ENCODE data around the gene VDR.

VDR gene

GRCh38 chr12:47868552-47869031 lies 36.2 kb downstream of the VDR start:
- no peaks in the 10 kb centered on the region for H3K9me3 ChIP-seq (ENCODE audit: control insufficient read depth in 2 of 2, low read length in 2 of 2)
- no peak overlapping the region for H3K4me3 ChIP-seq (ENCODE audit: low read length in 2 of 2)
- H3K4me1 ChIP-seq (ENCODE audit: control insufficient read depth, insufficient read depth, low read length) = peaks cover 13% of the 10 kb centered on the region
- H3K9ac ChIP-seq (ENCODE audit: low read length in 2 of 2) = no peak overlapping the region
- no peak overlapping the region for H3K27ac ChIP-seq (ENCODE audit: low read length)
- H3K27me3 ChIP-seq (ENCODE audit: control insufficient read depth in 1 of 2, insufficient read depth in 2 of 2, low read length in 2 of 2) = no peaks in the 10 kb centered on the region
- no peaks in the 10 kb centered on the region for H3K36me3 ChIP-seq (ENCODE audit: control insufficient read depth in 2 of 2, insufficient read depth in 2 of 2, low read length in 2 of 2)

GRCh38 chr12:47868041-47868440 lies 36.8 kb downstream of the VDR start:
- H3K27ac ChIP-seq (ENCODE audit: low read length) = no peak overlapping the region
- H3K4me1 ChIP-seq (ENCODE audit: control insufficient read depth, insufficient read depth, low read length) = peaks cover 13% of the 10 kb centered on the region
- no peak overlapping the region for H3K4me3 ChIP-seq (ENCODE audit: low read length in 2 of 2)
- H3K9me3 ChIP-seq (ENCODE audit: control insufficient read depth in 2 of 2, low read length in 2 of 2) = no peaks in the 10 kb centered on the region
- H3K27me3 ChIP-seq (ENCODE audit: control insufficient read depth in 1 of 2, insufficient read depth in 2 of 2, low read length in 2 of 2) = no peaks in the 10 kb centered on the region
- H3K36me3 ChIP-seq (ENCODE audit: control insufficient read depth in 2 of 2, insufficient read depth in 2 of 2, low read length in 2 of 2) = no peaks in the 10 kb centered on the region
- H3K9ac ChIP-seq (ENCODE audit: low read length in 2 of 2) = no peak overlapping the region

- Histone ChIP-seq H3K9ac (ENCODE audit: low read length in 2 of 2) (no peak overlapping the region), H3K27me3 (ENCODE audit: control insufficient read depth in 1 of 2, insufficient read depth in 2 of 2, low read length in 2 of 2) (no peaks in the 10 kb centered on the region), H3K9me3 (ENCODE audit: control insufficient read depth in 2 of 2, low read length in 2 of 2) (no peaks in the 10 kb centered on the region), H3K4me1 (ENCODE audit: control insufficient read depth, insufficient read depth, low read length) (peaks cover 13% of the 10 kb centered on the region), H3K27ac (ENCODE audit: low read length) (no peak overlapping the region), H3K4me3 (ENCODE audit: low read length in 2 of 2) (no peak overlapping the region), H3K36me3 (ENCODE audit: control insufficient read depth in 2 of 2, insufficient read depth in 2 of 2, low read length in 2 of 2) (no peaks in the 10 kb centered on the region)
Measured at GRCh38 chr12:47867495-47867941, 37.3 kb downstream of the VDR start.

- Histone ChIP-seq H3K4me3 (ENCODE audit: low read length in 2 of 2) (no peak overlapping the region), H3K36me3 (ENCODE audit: control insufficient read depth in 2 of 2, insufficient read depth in 2 of 2, low read length in 2 of 2) (no peaks in the 10 kb centered on the region), H3K27me3 (ENCODE audit: control insufficient read depth in 1 of 2, insufficient read depth in 2 of 2, low read length in 2 of 2) (no peaks in the 10 kb centered on the region), H3K9ac (ENCODE audit: low read length in 2 of 2) (no peak overlapping the region), H3K27ac (ENCODE audit: low read length) (no peak overlapping the region), H3K9me3 (ENCODE audit: control insufficient read depth in 2 of 2, low read length in 2 of 2) (no peaks in the 10 kb centered on the region), H3K4me1 (ENCODE audit: control insufficient read depth, insufficient read depth, low read length) (peaks cover 4% of the 10 kb centered on the region)
Measured at GRCh38 chr12:47864646-47865235, 40.1 kb downstream of the VDR start.

DNA sequence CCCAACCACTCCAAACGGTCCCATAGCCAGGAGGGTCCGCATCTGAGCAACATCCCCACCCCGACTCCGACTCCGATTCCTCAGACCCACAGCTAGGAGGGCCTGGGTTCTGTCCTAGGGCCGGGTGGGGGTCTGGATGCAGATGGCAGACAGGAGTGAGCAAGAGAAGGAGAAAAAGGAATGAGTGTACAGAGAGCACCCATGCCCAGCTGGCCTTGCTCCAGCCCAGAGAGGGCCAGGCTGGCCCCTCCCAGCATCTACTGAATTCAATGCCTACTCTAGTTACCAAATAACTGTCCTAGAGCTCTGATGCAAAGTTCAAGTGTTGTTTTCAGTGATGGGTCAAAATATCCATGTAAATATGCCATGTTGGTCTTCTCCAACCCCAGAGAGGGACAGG lies 40.8 kb downstream of the VDR start:
- no peaks in the 10 kb centered on the region for H3K27me3 ChIP-seq (ENCODE audit: control insufficient read depth in 1 of 2, insufficient read depth in 2 of 2, low read length in 2 of 2)
- H3K27ac ChIP-seq (ENCODE audit: low read length) = no peak overlapping the region
- H3K9ac ChIP-seq (ENCODE audit: low read length in 2 of 2) = no peak overlapping the region
- H3K36me3 ChIP-seq (ENCODE audit: control insufficient read depth in 2 of 2, insufficient read depth in 2 of 2, low read length in 2 of 2) = no peaks in the 10 kb centered on the region
- no peaks in the 10 kb centered on the region for H3K4me1 ChIP-seq (ENCODE audit: control insufficient read depth, insufficient read depth, low read length)
- H3K9me3 ChIP-seq (ENCODE audit: control insufficient read depth in 2 of 2, low read length in 2 of 2) = no peaks in the 10 kb centered on the region
- H3K4me3 ChIP-seq (ENCODE audit: low read length in 2 of 2) = no peak overlapping the region

- Histone ChIP-seq H3K27ac (ENCODE audit: low read length) (no peak overlapping the region), H3K27me3 (ENCODE audit: control insufficient read depth in 1 of 2, insufficient read depth in 2 of 2, low read length in 2 of 2) (no peaks in the 10 kb centered on the region), H3K4me1 (ENCODE audit: control insufficient read depth, insufficient read depth, low read length) (no peaks in the 10 kb centered on the region), H3K36me3 (ENCODE audit: control insufficient read depth in 2 of 2, insufficient read depth in 2 of 2, low read length in 2 of 2) (no peaks in the 10 kb centered on the region), H3K4me3 (ENCODE audit: low read length in 2 of 2) (no peak overlapping the region), H3K9ac (ENCODE audit: low read length in 2 of 2) (no peak overlapping the region), H3K9me3 (ENCODE audit: control insufficient read depth in 2 of 2, low read length in 2 of 2) (no peaks in the 10 kb centered on the region)
Measured at GRCh38 chr12:47863467-47863866, 41.3 kb downstream of the VDR start.

GRCh38 chr12:47862881-47863280 lies 41.9 kb downstream of the VDR start:
- Histone ChIP-seq H3K27ac (ENCODE audit: low read length) (no peak overlapping the region), H3K9me3 (ENCODE audit: control insufficient read depth in 2 of 2, low read length in 2 of 2) (no peaks in the 10 kb centered on the region), H3K4me3 (ENCODE audit: low read length in 2 of 2) (no peak overlapping the region), H3K9ac (ENCODE audit: low read length in 2 of 2) (no peak overlapping the region), H3K27me3 (ENCODE audit: control insufficient read depth in 1 of 2, insufficient read depth in 2 of 2, low read length in 2 of 2) (no peaks in the 10 kb centered on the region), H3K4me1 (ENCODE audit: control insufficient read depth, insufficient read depth, low read length) (no peaks in the 10 kb centered on the region), H3K36me3 (ENCODE audit: control insufficient read depth in 2 of 2, insufficient read depth in 2 of 2, low read length in 2 of 2) (no peaks in the 10 kb centered on the region)

DNA sequence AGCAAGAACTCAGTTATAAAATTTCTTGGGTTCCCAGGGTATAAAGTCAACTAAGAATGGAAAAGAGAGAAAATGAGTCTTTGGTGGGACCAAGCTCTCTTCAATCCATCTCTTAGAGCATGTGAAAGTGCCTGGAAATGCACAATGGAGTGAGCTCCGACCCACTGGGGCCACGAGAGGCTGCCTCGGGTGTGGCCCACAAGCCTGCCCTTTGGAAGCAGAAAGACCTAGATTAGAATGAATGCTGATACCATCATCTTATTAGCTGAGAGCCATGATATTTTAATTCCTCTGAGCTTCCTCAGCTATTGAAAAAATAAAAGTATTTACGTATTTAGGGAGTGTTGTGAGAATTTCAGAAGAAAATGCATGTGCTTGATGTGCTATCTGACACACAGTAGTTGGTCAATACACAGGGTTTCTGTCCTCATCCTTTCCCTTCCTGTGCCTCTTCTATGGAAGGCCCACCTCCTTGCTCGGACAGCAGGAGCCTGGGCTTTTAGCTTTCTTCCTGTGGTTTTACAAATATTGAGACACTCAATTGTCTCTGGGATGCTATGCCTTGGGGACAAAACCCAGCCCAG lies 42.5 kb downstream of the VDR start:
- H3K9me3 ChIP-seq (ENCODE audit: control insufficient read depth in 2 of 2, low read length in 2 of 2) = no peaks in the 10 kb centered on the region
- peaks cover 0 to 2% of the 10 kb centered on the region in 2 donors for H3K27me3 ChIP-seq (ENCODE audit: control insufficient read depth in 1 of 2, insufficient read depth in 2 of 2, low read length in 2 of 2)
- H3K36me3 ChIP-seq (ENCODE audit: control insufficient read depth in 2 of 2, insufficient read depth in 2 of 2, low read length in 2 of 2) = no peaks in the 10 kb centered on the region
- H3K9ac ChIP-seq (ENCODE audit: low read length in 2 of 2) = no peak overlapping the region
- no peak overlapping the region for H3K4me3 ChIP-seq (ENCODE audit: low read length in 2 of 2)
- H3K4me1 ChIP-seq (ENCODE audit: control insufficient read depth, insufficient read depth, low read length) = no peaks in the 10 kb centered on the region
- no peak overlapping the region for H3K27ac ChIP-seq (ENCODE audit: low read length)

DNA sequence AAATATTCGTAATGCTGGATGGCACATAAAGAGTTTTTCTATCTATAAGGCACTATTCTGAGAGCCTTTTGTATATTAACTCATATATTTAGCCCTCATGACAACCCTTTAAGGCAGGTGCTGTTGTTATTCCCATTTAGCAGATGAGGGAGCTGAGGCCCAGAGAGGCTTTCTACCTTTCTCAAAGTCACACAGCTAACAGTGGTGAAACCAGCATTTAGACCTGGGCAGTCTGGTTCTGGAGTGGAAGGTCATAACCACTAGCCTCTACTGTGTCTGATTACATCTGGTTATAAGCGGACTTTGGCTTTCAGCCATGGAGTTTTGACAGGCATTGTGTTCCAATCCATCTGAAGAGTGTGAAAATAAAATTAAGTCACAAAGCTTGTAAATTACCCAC lies 43.9 kb downstream of the VDR start:
- no peaks in the 10 kb centered on the region for H3K36me3 ChIP-seq (ENCODE audit: control insufficient read depth in 2 of 2, insufficient read depth in 2 of 2, low read length in 2 of 2)
- no peak overlapping the region for H3K27ac ChIP-seq (ENCODE audit: low read length)
- peaks cover 0 to 2% of the 10 kb centered on the region in 2 donors for H3K27me3 ChIP-seq (ENCODE audit: control insufficient read depth in 1 of 2, insufficient read depth in 2 of 2, low read length in 2 of 2)
- H3K4me3 ChIP-seq (ENCODE audit: low read length in 2 of 2) = no peak overlapping the region
- H3K9ac ChIP-seq (ENCODE audit: low read length in 2 of 2) = no peak overlapping the region
- H3K9me3 ChIP-seq (ENCODE audit: control insufficient read depth in 2 of 2, low read length in 2 of 2) = no peaks in the 10 kb centered on the region
- no peaks in the 10 kb centered on the region for H3K4me1 ChIP-seq (ENCODE audit: control insufficient read depth, insufficient read depth, low read length)

DNA sequence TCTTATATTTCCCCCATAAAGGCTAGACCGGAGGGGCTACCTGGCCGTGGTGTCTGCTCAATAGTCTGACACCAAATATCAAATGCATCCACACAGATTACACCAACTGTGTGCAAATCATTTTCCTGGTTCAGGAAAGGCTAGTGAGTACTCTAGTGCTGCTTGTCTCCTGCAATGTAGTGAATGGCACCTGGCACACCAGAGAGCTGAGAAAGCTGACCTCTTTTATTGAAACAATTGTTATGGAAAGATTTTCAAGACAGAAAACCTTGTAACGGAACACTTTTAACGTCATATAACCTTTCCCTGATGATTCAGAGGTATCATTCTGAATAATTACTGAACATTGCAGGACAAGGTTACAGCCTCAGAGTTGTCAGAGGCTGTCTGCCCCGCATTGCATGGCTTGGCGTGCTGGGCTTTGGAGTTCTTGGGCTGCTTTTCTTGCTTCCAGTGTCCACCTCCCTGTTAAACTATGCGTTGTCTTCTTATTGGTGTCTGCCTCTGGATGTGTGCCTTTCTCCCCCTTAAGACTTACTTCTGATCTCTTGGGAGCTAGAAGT lies 44.4 kb downstream of the VDR start:
- Histone ChIP-seq H3K4me1 (ENCODE audit: control insufficient read depth, insufficient read depth, low read length) (no peaks in the 10 kb centered on the region), H3K27me3 (ENCODE audit: control insufficient read depth in 1 of 2, insufficient read depth in 2 of 2, low read length in 2 of 2) (peaks cover 0 to 2% of the 10 kb centered on the region in 2 donors), H3K27ac (ENCODE audit: low read length) (no peak overlapping the region), H3K9ac (ENCODE audit: low read length in 2 of 2) (no peak overlapping the region), H3K36me3 (ENCODE audit: control insufficient read depth in 2 of 2, insufficient read depth in 2 of 2, low read length in 2 of 2) (no peaks in the 10 kb centered on the region), H3K9me3 (ENCODE audit: control insufficient read depth in 2 of 2, low read length in 2 of 2) (no peaks in the 10 kb centered on the region), H3K4me3 (ENCODE audit: low read length in 2 of 2) (no peak overlapping the region)
